Adrenal gland (tissue), 12 donors: Measurements from ENCODE around the gene DLG2. TPM values are rescaled to one million over a fixed set of nuclear protein-coding genes. Genes with fewer than 3 reads are reported as not detected.

Source experiments
- DNase-seq, 7 donors: peaks; one replicate each; pipeline ENCODE4 v3.0.0-alpha.2; 2019 to 2020
- H3K27ac ChIP-seq, 5 donors: fragments of 200-600 bp; sonication (generic) in 4 of 5; 1 replicate in 3 of 5; 2 replicates in 2 of 5; pipeline versions ENCODE4 v1.5.1 to v1.8.0; 2016 to 2020; ENCODE audit warnings: mild to moderate bottlenecking in 1 of 5
- H3K27me3 ChIP-seq: fragments of 200-600 bp; 2 replicates; pipeline ENCODE4 v1.8.0; 2021
- H3K36me3 ChIP-seq, 2 donors: fragments of 200-600 bp; replicated peaks in 1 of 2; 1 replicate in 1 of 2; 2 replicates in 1 of 2; pipeline versions ENCODE4 v1.5.1 to v1.8.0; 2018 to 2022
- H3K4me1 ChIP-seq, 2 donors: fragments of 200-600 bp; replicated peaks in 1 of 2; 1 replicate in 1 of 2; 2 replicates in 1 of 2; pipeline versions ENCODE4 v1.5.1 to v1.8.0; 2018 to 2021
- H3K4me3 ChIP-seq, 4 donors: fragments of 200-600 bp; sonication (generic) in 3 of 4; one replicate each; pipeline ENCODE4 v1.5.1; 2016 to 2018
- H3K9me3 ChIP-seq, 3 donors: fragments of 200-600 bp; sonication (generic) in 1 of 3; replicated peaks in 1 of 3; 1 replicate in 2 of 3; 2 replicates in 1 of 3; pipeline versions ENCODE4 v1.5.1 to v1.8.0; 2016 to 2021
- CTCF ChIP-seq, 6 experiments: fragments of 450-650 bp in 4 of 6; fragments of 200-600 bp in 2 of 6; sonication (generic) in 1 of 6; IDR thresholded peaks; 1 replicate in 5 of 6; 2 replicates in 1 of 6; pipeline versions ENCODE4 v1.5.1 to v1.8.0; 2016 to 2021; ENCODE audit warnings: antibody characterized with exemption in 6 of 6, mild to moderate bottlenecking in 2 of 6, moderate library complexity in 1 of 6
- POLR2A ChIP-seq, 2 donors: fragments of 450-650 bp; IDR thresholded peaks; one replicate each; pipeline ENCODE4 v1.6.1; 2017; ENCODE audit warnings: antibody characterized with exemption in 2 of 2, mild to moderate bottlenecking in 2 of 2, moderate library complexity in 1 of 2
- WGBS, 4 donors: extraction: QIAGEN DNeasy Blood & Tissue Kit in 2 of 4; methylation state at CpG; one replicate each; pipeline versions ENCODE4 v1.1.5 to v1.1.7; 2013 to 2017; 5-methylcytosine and 5-hydroxymethylcytosine counted together
- intact Hi-C, 2 donors: fragments of 100-400 bp; cut with DNase I; formaldehyde crosslinking; loops; one replicate each; pipeline versions ENCODE4 v1.14.1 to v1.15.0; 2022 to 2023
- polyA plus RNA-seq, 3 donors: library from polyadenylated mRNA; stranded (reverse); fragments of 200-250 nt in 2 of 3; fragments of 350-450 nt in 1 of 3; fragmentation: Illumina TruSeq in 1 of 3; extraction: RNeasy Lipid Tissue Mini Kit (QIAGEN cat#74804) in 1 of 3; gene quantifications; one replicate each; pipeline ENCODE4 v1.2.3, GENCODE V29; 2013 to 2014
- total RNA-seq, 9 donors: library from RNA; depleted of rRNA in 4 of 9; stranded (reverse); fragments of >200 nt in 4 of 9; fragments of 120-200 nt in 1 of 9; fragmentation: NEBNext Ultra II Directional in 1 of 9; extraction: Animal tissue kit (Norgen Biotek cat#: 25700) in 1 of 9; gene quantifications; one replicate each; pipeline versions ENCODE4 v1.1.0 to v1.2.4, GENCODE V29; 2013 to 2023
- donor health status: healthy with polysubstance abuse.
- donor health status: Bipolar disorder and iron deficiency.
- donor health status: DM: yes; HTN: yes; CAD: no.
- donor health status: DM: no; HTN: no; CAD: no.
- donor health status: DM: no; HTN: no; CAD: no.
- donor health status: DM: yes; HTN: yes; CAD: no.

DLG2 gene
- total and polyA plus RNA-seq, 12 donors = 8.3 to 101 (median 37.5) TPM

GRCh38 chr11:83681906-83682610 is 1945.1 kb downstream of the DLG2 start:
- 62 to 71% (median 66%) methylated on average over 10 of the region's 10 CpGs for WGBS, 4 donors
- Histone ChIP-seq H3K9me3 (no peaks in the 10 kb centered on the region), H3K4me1 (no peaks in the 10 kb centered on the region), H3K4me3 (no peak overlapping the region), H3K27me3 (no peaks in the 10 kb centered on the region), H3K27ac (no peak overlapping the region), H3K36me3 (no peaks in the 10 kb centered on the region)
- intact Hi-C loops = no loop called here
- TF ChIP-seq CTCF (IDR thresholded peaks at IDR 0.05) = no peak
- no peak for TF ChIP-seq POLR2A (IDR thresholded peaks at IDR 0.05)
- no peak for DNase-seq

- H3K4me3 ChIP-seq = no peak overlapping the region
Observed at GRCh38 chr11:83681031-83681781, 1945.9 kb downstream of the DLG2 start.

GRCh38 chr11:83680321-83680720 is 1946.8 kb downstream of the DLG2 start:
- Histone ChIP-seq H3K9me3 (no peaks in the 10 kb centered on the region), H3K27me3 (no peaks in the 10 kb centered on the region), H3K4me1 (no peaks in the 10 kb centered on the region), H3K36me3 (no peaks in the 10 kb centered on the region), H3K4me3 (no peak overlapping the region), H3K27ac (no peak overlapping the region)
- intact Hi-C loops = no loop called here
- no peak for TF ChIP-seq POLR2A (IDR thresholded peaks at IDR 0.05)
- TF ChIP-seq CTCF (IDR thresholded peaks at IDR 0.05) = no peak
- DNase-seq = no peak
- WGBS, 4 donors = 37 to 56% (median 41%) methylated on average over 2 of the region's 2 CpGs

More at GRCh38 chr11:83681031-83681781, 1945.9 kb downstream of the DLG2 start:
- H3K36me3 ChIP-seq = no peaks in the 10 kb centered on the region
- 71 to 79% (median 74%) methylated on average over 15 of the region's 15 CpGs for WGBS, 4 donors
- intact Hi-C loops = no loop called here
- H3K4me1 ChIP-seq = no peaks in the 10 kb centered on the region
- TF ChIP-seq POLR2A (IDR thresholded peaks at IDR 0.05) = no peak
- TF ChIP-seq CTCF (IDR thresholded peaks at IDR 0.05) = no peak
- DNase-seq = no peak
- H3K27me3 ChIP-seq = no peaks in the 10 kb centered on the region
- no peak overlapping the region for H3K27ac ChIP-seq
- H3K9me3 ChIP-seq = no peaks in the 10 kb centered on the region

- Histone ChIP-seq H3K9me3 (no peaks in the 10 kb centered on the region), H3K27ac (no peak overlapping the region), H3K36me3 (no peaks in the 10 kb centered on the region), H3K4me1 (no peaks in the 10 kb centered on the region), H3K27me3 (no peaks in the 10 kb centered on the region), H3K4me3 (no peak overlapping the region)
- DNase-seq = no peak
- no peak for TF ChIP-seq CTCF (IDR thresholded peaks at IDR 0.05)
- no peak for TF ChIP-seq POLR2A (IDR thresholded peaks at IDR 0.05)
- intact Hi-C loops = no loop called here
- 91 to 94% (median 92%) methylated on average over 5 of the region's 5 CpGs for WGBS, 4 donors
Observed at GRCh38 chr11:83678831-83679584, 1948.1 kb downstream of the DLG2 start.
